K562 (cell line): ENCODE results near the gene MRPL38. TPM values are rescaled to one million over a fixed set of nuclear protein-coding genes. Genes with fewer than 3 reads are reported as not detected.
A peak's percentile ranks its signal among the peaks of the same experiment; 100 is the strongest.

Experiments used
- ARID4B ChIP-seq: sonication (generic); formaldehyde crosslinking; IDR thresholded peaks from 2 replicates; pipeline ENCODE4 v1.8.0; 2022; ENCODE audit warnings: mild to moderate bottlenecking, missing genetic modification reagents
- BRF1 ChIP-seq: IDR thresholded peaks from 3 replicates; pipeline ENCODE4 v1.6.1; 2011; ENCODE audit warnings: borderline replicate concordance, mild to moderate bottlenecking; ENCODE audit not compliant: insufficient read length; ENCODE audit errors: extremely low read depth
- CHD2 ChIP-seq: IDR thresholded peaks from 2 replicates; pipeline ENCODE4 v1.6.1; 2011; ENCODE audit warnings: low read depth, low read length
- ELF2 ChIP-seq: fragments of 250-450 bp; sonication (Bioruptor Pico); IDR thresholded peaks from 2 replicates; pipeline ENCODE4 v1.5.0; 2021; ENCODE audit warnings: mild to moderate bottlenecking
- FOXA1 ChIP-seq: fragments of 450-650 bp; IDR thresholded peaks from 2 replicates; pipeline ENCODE4 v1.6.1; 2016; ENCODE audit warnings: mild to moderate bottlenecking, borderline replicate concordance
- HMG20B ChIP-seq: fragments of 250-450 bp; sonication (Bioruptor Pico); IDR thresholded peaks from 2 replicates; pipeline ENCODE4 v1.5.0; 2021; ENCODE audit warnings: mild to moderate bottlenecking
- HSF4 ChIP-seq: fragments of 250-450 bp; sonication (Bioruptor Pico); IDR thresholded peaks from 2 replicates; pipeline ENCODE4 v2.1.2; 2022; ENCODE audit warnings: mild to moderate bottlenecking, moderate library complexity, borderline replicate concordance
- KAT7 ChIP-seq: sonication (generic); formaldehyde crosslinking; IDR thresholded peaks from 2 replicates; pipeline ENCODE4 v1.8.0; 2022; ENCODE audit warnings: missing genetic modification reagents, mild to moderate bottlenecking, borderline replicate concordance
- LEF1 ChIP-seq: fragments of 450-650 bp; IDR thresholded peaks from 2 replicates; pipeline ENCODE4 v1.6.1; 2016; ENCODE audit warnings: mild to moderate bottlenecking
- PHB2 ChIP-seq: fragments of 450-650 bp; IDR thresholded peaks from 2 replicates; pipeline ENCODE4 v1.6.1; 2017; ENCODE audit warnings: low read depth
- RBM25 ChIP-seq: fragments of 200-400 bp; formaldehyde crosslinking; IDR thresholded peaks from 2 replicates; pipeline ENCODE4 v1.6.1; 2018; ENCODE audit warnings: low read length, low read depth, moderate library complexity; ENCODE audit not compliant: severe bottlenecking
- THRA ChIP-seq: fragments of 450-650 bp; IDR thresholded peaks from 2 replicates; pipeline ENCODE4 v1.6.1; 2017; ENCODE audit warnings: mild to moderate bottlenecking, moderate library complexity
- USF1 ChIP-seq: sonication (generic); formaldehyde crosslinking; IDR thresholded peaks from 2 replicates; pipeline ENCODE4 v1.9.0; 2022; ENCODE audit warnings: mild to moderate bottlenecking, missing genetic modification reagents
- ZBTB17 ChIP-seq: fragments of 450-650 bp; formaldehyde crosslinking; IDR thresholded peaks from 2 replicates; pipeline ENCODE4 v1.4.0; 2020; ENCODE audit warnings: mild to moderate bottlenecking
- ZNF124 ChIP-seq: sonication (generic); formaldehyde crosslinking; IDR thresholded peaks from 2 replicates; pipeline ENCODE4 v1.8.1; 2022; ENCODE audit warnings: missing genetic modification reagents
- ZNF140 ChIP-seq: fragments of 250-450 bp; sonication (Bioruptor Pico); IDR thresholded peaks from 2 replicates; pipeline ENCODE4 v1.8.0; 2021; ENCODE audit warnings: moderate library complexity, mild to moderate bottlenecking, inconsistent platforms
- ZNF274 ChIP-seq: IDR thresholded peaks from 2 replicates; pipeline ENCODE4 v1.6.1; 2011; ENCODE audit warnings: low read depth, mild to moderate bottlenecking, low read length, moderate library complexity, borderline replicate concordance
- ZNF395 ChIP-seq: fragments of 200-800 bp; sonication (Bioruptor generic); IDR thresholded peaks from 2 replicates; pipeline ENCODE4 v1.6.1; 2017; ENCODE audit warnings: missing genetic modification characterization, missing compliant biosample characterization
- ZNF511 ChIP-seq: sonication (generic); formaldehyde crosslinking; IDR thresholded peaks from 2 replicates; pipeline ENCODE4 v1.8.0; 2022; ENCODE audit warnings: mild to moderate bottlenecking, missing genetic modification reagents
- polyA plus RNA-seq, 8 experiments: library from polyadenylated mRNA; depleted of rRNA in 4 of 8; stranded (reverse) in 5 of 8; unstranded in 3 of 8; fragments of >200 nt; fragmentation: Nextera tagmentation in 2 of 8; fragmentation: Illumina TruSeq in 1 of 8; extraction: Ambion mirVana in 2 of 8; extraction: Trizol in 1 of 8; gene quantifications; 2 replicates each; pipeline versions ENCODE4 v1.2.1 to v1.2.3, GENCODE V29; 2011 to 2014; ENCODE audit warnings: inconsistent platforms in 1 of 8, missing spikeins in 1 of 8
- total RNA-seq, 7 experiments: library from RNA; depleted of rRNA in 6 of 7; stranded (reverse); fragments of >200 nt in 6 of 7; fragmentation: Illumina TruSeq in 2 of 7; extraction: Trizol in 2 of 7; gene quantifications; 2 replicates each; pipeline versions ENCODE4 v1.2.1 to v1.2.3, GENCODE V29; 2011 to 2021; ENCODE audit warnings: low replicate concordance in 1 of 7

MRPL38 gene
- total and polyA plus RNA-seq, 9 of the 15 experiments (the other 6 are each of a cell fraction or from before 2014, with no cell fraction given), result 4.5 to 154 (median 48.5) TPM

GRCh38 chr17:75855310-75856061, 49.2 kb downstream of the MRPL38 start, which contains the start of gene WBP2 (continued):
- no peak for TF ChIP-seq ZNF274
- no peak for TF ChIP-seq HSF4
- TF ChIP-seq ARID4B (CRISPR knock-in tag), result peak; percentile 95
- no peak for TF ChIP-seq THRA
- peak; percentile 47; the same call in 1 of the 2 replicates for TF ChIP-seq CHD2
- peak; percentile 97 for TF ChIP-seq ZBTB17 (CRISPR knock-in tag)
- no peak for TF ChIP-seq LEF1
- peak; percentile 98 for TF ChIP-seq USF1
- TF ChIP-seq ZNF124 (CRISPR knock-in tag), result no peak
- no peak for TF ChIP-seq PHB2
- no peak for TF ChIP-seq RBM25
- no peak for TF ChIP-seq BRF1
- no peak; the same call in 1 of the 2 replicates for TF ChIP-seq KAT7 (CRISPR knock-in tag)
- TF ChIP-seq ELF2, result peak; percentile 80
- no peak for TF ChIP-seq FOXA1
- no peak for TF ChIP-seq HMG20B
- peak; percentile 27; the same call in 1 of the 2 replicates for TF ChIP-seq ZNF511
- TF ChIP-seq ZNF140 (CRISPR knock-in tag), result no peak
- TF ChIP-seq ZNF395 (CRISPR knock-in tag), result no peak
